Measurements from ENCODE around the gene SIM2. TPM values are rescaled to one million over a fixed set of nuclear protein-coding genes. Genes with fewer than 3 reads are reported as not detected.
A peak's percentile ranks its signal among the peaks of the same experiment; 100 is the strongest.

SIM2 gene
- total RNA-seq, 4 donors from 2014 or later: 20.3 to 49.4 (median 29.9) TPM

DNA sequence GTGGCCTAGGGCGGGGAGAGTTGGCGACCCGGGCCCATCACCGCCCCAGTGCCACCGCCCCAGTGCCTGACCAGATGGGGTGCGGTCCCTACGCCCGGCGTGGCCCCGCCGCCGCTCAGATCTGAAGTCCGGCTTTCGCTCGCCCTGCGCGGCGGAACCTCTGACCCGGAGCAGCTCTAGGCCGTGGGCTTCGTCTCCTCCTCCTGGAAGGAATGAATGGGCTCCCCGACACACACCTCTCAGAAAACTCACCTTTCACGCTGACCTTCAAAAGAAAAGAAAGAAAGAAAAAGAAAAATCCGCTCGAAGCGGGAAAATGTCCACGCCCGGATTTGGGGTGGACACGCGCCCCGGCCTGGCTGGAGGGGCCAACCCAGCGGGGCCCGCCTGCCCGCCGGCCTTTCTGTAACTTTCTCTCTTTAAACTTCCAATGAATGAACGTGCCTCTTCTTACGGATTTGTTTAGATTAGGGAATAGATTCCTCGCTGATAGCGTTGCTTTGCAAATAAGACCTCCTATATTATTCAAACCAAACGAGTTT lies 5.4 kb upstream of the SIM2 start:
- no peak for DNase-seq
- peak overlapping the region; percentile 32 to 78 (median 74) for H3K4me3 ChIP-seq

GRCh38 chr21:36694031-36694515 lies 4.8 kb upstream of the SIM2 start:
- no peak for TF ChIP-seq CTCF (IDR thresholded peaks at IDR 0.05)
- intact Hi-C loops (cut with DNase I): no loop called here
- WGBS, 2 donors: 3 to 7% methylated on average over 8 to 11 of the region's 14 CpGs
- Histone ChIP-seq H3K27ac (peak overlapping the region; percentile 88 to 97 (median 96)), H3K27me3 (peaks cover 0 to 100% (median 27%) of the 10 kb centered on the region in 4 donors), H3K36me3 (no peaks in the 10 kb centered on the region), H3K4me1 (peaks cover 14 to 100% (median 33%) of the 10 kb centered on the region in 3 donors), H3K9me3 (no peaks in the 10 kb centered on the region), H3K4me3 (peak overlapping the region; percentile 32 to 78 (median 74))
- no peak for DNase-seq

More for the DNA sequence above, 5.4 kb upstream of the SIM2 start:
- WGBS, 2 donors: 5 to 7% methylated on average over 14 to 17 of the region's 40 CpGs
- no peaks in the 10 kb centered on the region for H3K36me3 ChIP-seq
- H3K9me3 ChIP-seq: no peaks in the 10 kb centered on the region
- H3K27me3 ChIP-seq: peaks cover 0 to 100% (median 27%) of the 10 kb centered on the region in 4 donors
- peak overlapping the region; percentile 88 to 97 (median 96) for H3K27ac ChIP-seq
- intact Hi-C loops (cut with DNase I): no loop called here
- TF ChIP-seq POLR2A (IDR thresholded peaks at IDR 0.05) (no peak), CTCF (IDR thresholded peaks at IDR 0.05) (no peak)
- peaks cover 9 to 100% (median 28%) of the 10 kb centered on the region in 3 donors for H3K4me1 ChIP-seq

GRCh38 chr21:36694593-36695282 lies 4.2 kb upstream of the SIM2 start:
- WGBS, 2 donors: 4 to 12% methylated on average over 10 to 19 of the region's 19 CpGs
- intact Hi-C loops (cut with DNase I): no loop called here
- Histone ChIP-seq H3K27me3 (peaks cover 0 to 100% (median 27%) of the 10 kb centered on the region in 4 donors), H3K27ac (peak overlapping the region; percentile 88 to 97 (median 96)), H3K9me3 (no peaks in the 10 kb centered on the region), H3K4me1 (peaks cover 15 to 100% (median 31%) of the 10 kb centered on the region in 3 donors), H3K4me3 (peak overlapping the region in 3 of 4 donors; percentile 73 to 78 (median 76)), H3K36me3 (no peaks in the 10 kb centered on the region)
- DNase-seq: no peak
- TF ChIP-seq CTCF (IDR thresholded peaks at IDR 0.05) (no peak), POLR2A (IDR thresholded peaks at IDR 0.05) (no peak)

GRCh38 chr21:36695283-36695634 lies 3.7 kb upstream of the SIM2 start:
- intact Hi-C loops (cut with DNase I): no loop called here
- no peaks in the 10 kb centered on the region for H3K9me3 ChIP-seq
- H3K36me3 ChIP-seq: no peaks in the 10 kb centered on the region
- peaks cover 0 to 100% (median 27%) of the 10 kb centered on the region in 4 donors for H3K27me3 ChIP-seq
- DNase-seq: no peak
- H3K27ac ChIP-seq: peak overlapping the region; percentile 88 to 97 (median 96)
- 4 to 15% methylated on average over 5 of the region's 5 CpGs for WGBS, 2 donors
- TF ChIP-seq POLR2A (IDR thresholded peaks at IDR 0.05) (no peak), CTCF (IDR thresholded peaks at IDR 0.05) (no peak)
- peaks cover 17 to 100% (median 28%) of the 10 kb centered on the region in 3 donors for H3K4me1 ChIP-seq
- peak overlapping the region in 3 of 4 donors; percentile 73 to 78 (median 76) for H3K4me3 ChIP-seq
